ENCODE measurements around the gene HTR6. TPM values are rescaled to one million over a fixed set of nuclear protein-coding genes. Genes with fewer than 3 reads are reported as not detected.

The HTR6 gene
- total RNA-seq, 1 experiment from 2014 or later = 0.10 TPM

GRCh38 chr1:19694298-19694697 is 29.6 kb downstream of the HTR6 start:
- Histone ChIP-seq H3K4me1 (ENCODE audit: control insufficient read depth, insufficient read depth, low read length) (no peaks in the 10 kb centered on the region), H3K27me3 (ENCODE audit: control insufficient read depth, insufficient read depth, low read length) (no peaks in the 10 kb centered on the region), H3K4me3 (ENCODE audit: low read depth in 2 of 2, low read length in 2 of 2) (no peak overlapping the region), H3K9me3 (ENCODE audit: control insufficient read depth, insufficient read depth, low read depth, low read length) (no peaks in the 10 kb centered on the region), H3K36me3 (ENCODE audit: control insufficient read depth, insufficient read depth, low read length) (no peaks in the 10 kb centered on the region), H3K27ac (ENCODE audit: low read length) (no peak overlapping the region)
- POLR2A ChIA-PET = no interaction called here
- in situ Hi-C loops (cut with HindIII; ENCODE audit: low pct_unique_long_range_greater_than_20kb, low sequenced_read_pairs) (no loop called here), intact Hi-C loops (cut with micrococcal nuclease; ENCODE audit: unreplicated experiment) (no loop called here)
- CTCF ChIA-PET = no interaction called here
- DNase-seq (ENCODE audit: low read depth, low spot score) (no peak), ATAC-seq (peak; percentile 39; the same call in 1 of the 2 replicates)
- no TSS peak for BruUV-seq (replicated peaks)
- TF ChIP-seq REST (IDR thresholded peaks at IDR 0.05; ENCODE audit: insufficient read depth in 1 of 2, low read depth in 2 of 2, low read length in 1 of 2) (no peak), SIN3A (IDR thresholded peaks at IDR 0.05; ENCODE audit: borderline replicate concordance, insufficient read depth, low read depth, low read length) (no peak), POLR2AphosphoS5 (IDR thresholded peaks at IDR 0.05; ENCODE audit: low read depth, low read length) (no peak)

GRCh38 chr1:19695772-19696171 is 31.1 kb downstream of the HTR6 start:
- CTCF ChIA-PET = interaction anchor here (0.6 kb wide), 1 partner anchor 14 kb away, joined by 6 read pairs; no protein-coding TSS in a partner anchor
- BruUV-seq (replicated peaks) = no TSS peak
- no peak overlapping the region for H3K4me3 ChIP-seq (ENCODE audit: low read depth in 2 of 2, low read length in 2 of 2)
- ATAC-seq (no peak), DNase-seq (ENCODE audit: low read depth, low spot score) (no peak)
- TF ChIP-seq TCF7L2 (IDR thresholded peaks at IDR 0.05; ENCODE audit: low read depth, low read length) = no peak
- no peak for TF ChIP-seq REST (IDR thresholded peaks at IDR 0.05; ENCODE audit: insufficient read depth in 1 of 2, low read depth in 2 of 2, low read length in 1 of 2)
- no peak for TF ChIP-seq POLR2AphosphoS5 (IDR thresholded peaks at IDR 0.05; ENCODE audit: low read depth, low read length)
- no peak for TF ChIP-seq CTCF (IDR thresholded peaks at IDR 0.05)
- TF ChIP-seq SIN3A (IDR thresholded peaks at IDR 0.05; ENCODE audit: borderline replicate concordance, insufficient read depth, low read depth, low read length) = no peak
- in situ Hi-C loops (cut with HindIII; ENCODE audit: low pct_unique_long_range_greater_than_20kb, low sequenced_read_pairs) = no loop called here
- no peaks in the 10 kb centered on the region for H3K4me1 ChIP-seq (ENCODE audit: control insufficient read depth, insufficient read depth, low read length)
- no peak overlapping the region for H3K27ac ChIP-seq (ENCODE audit: low read length)
- H3K36me3 ChIP-seq (ENCODE audit: control insufficient read depth, insufficient read depth, low read length) = no peaks in the 10 kb centered on the region
- POLR2A ChIA-PET = no interaction called here
- intact Hi-C loops (cut with micrococcal nuclease; ENCODE audit: unreplicated experiment) = no loop called here
- H3K9me3 ChIP-seq (ENCODE audit: control insufficient read depth, insufficient read depth, low read depth, low read length) = no peaks in the 10 kb centered on the region
- no peaks in the 10 kb centered on the region for H3K27me3 ChIP-seq (ENCODE audit: control insufficient read depth, insufficient read depth, low read length)

All from Panc1 (cell line).